Neural cell (in vitro differentiated cells): ENCODE data around the gene CYP4F22. TPM values are rescaled to one million over a fixed set of nuclear protein-coding genes. Genes with fewer than 3 reads are reported as not detected.
"Not testable (repeated sequence)": the region's sequence is repeated elsewhere in the genome, so short reads cannot be mapped to it uniquely, and the experiment has no call there.

Source experiments
- H2AFZ ChIP-seq: fragments of 200-600, 300-800 bp; sonication (generic), shearing (Covaris generic); 2 replicates; pipeline ENCODE4 v1.6.0; 2014; ENCODE audit warnings: low read depth, mild to moderate bottlenecking, antibody characterized with exemption, low read length, moderate library complexity
- H3F3A ChIP-seq: fragments of 200-600 bp; shearing (Covaris generic); 2 replicates; pipeline ENCODE4 v1.6.1; 2016; ENCODE audit warnings: mild to moderate bottlenecking, moderate library complexity, mixed read lengths, antibody characterized with exemption, low read length; ENCODE audit not compliant: insufficient read depth, poor library complexity, severe bottlenecking
- H3K27ac ChIP-seq: fragments of 200-600, 300-800 bp; sonication (generic), shearing (Covaris generic); 2 replicates; pipeline ENCODE4 v1.5.1; 2014; ENCODE audit warnings: mild to moderate bottlenecking, low read length, moderate library complexity
- H3K27me3 ChIP-seq: fragments of 300-800, 200-600 bp; sonication (generic), shearing (Covaris generic); 2 replicates; pipeline ENCODE4 v1.6.0; 2014; ENCODE audit warnings: mild to moderate bottlenecking, low read depth, low read length, moderate library complexity; ENCODE audit not compliant: insufficient read depth
- H3K36me3 ChIP-seq: fragments of 300-800, 200-600 bp; sonication (generic), shearing (Covaris generic); 2 replicates; pipeline ENCODE4 v1.5.1; 2014; ENCODE audit warnings: mild to moderate bottlenecking, antibody characterized with exemption, low read length, moderate library complexity; ENCODE audit not compliant: insufficient read depth
- H3K4me2 ChIP-seq: fragments of 300-800, 200-600 bp; sonication (generic), shearing (Covaris generic); 2 replicates; pipeline ENCODE4 v1.6.0; 2014; ENCODE audit warnings: mild to moderate bottlenecking, low read length
- H3K4me3 ChIP-seq: fragments of 300-800, 200-600 bp; sonication (generic), shearing (Covaris generic); 2 replicates; pipeline ENCODE4 v1.5.1; 2014; ENCODE audit warnings: mild to moderate bottlenecking, low read length, moderate library complexity
- H3K79me2 ChIP-seq: fragments of 200-600 bp; shearing (Covaris generic); replicated peaks from 2 replicates; pipeline ENCODE4 v1.6.0; 2014; ENCODE audit warnings: mild to moderate bottlenecking, low read length, moderate library complexity; ENCODE audit not compliant: insufficient read depth
- H3K9ac ChIP-seq: fragments of 300-800, 200-600 bp; sonication (generic), shearing (Covaris generic); 2 replicates; pipeline ENCODE4 v1.6.1; 2016; ENCODE audit warnings: mild to moderate bottlenecking, low read length, mixed read lengths
- H3K9me2 ChIP-seq: fragments of 200-600 bp; shearing (Covaris generic); 2 replicates; pipeline ENCODE4 v1.6.1; 2016; ENCODE audit warnings: mild to moderate bottlenecking, low read length, mixed read lengths; ENCODE audit not compliant: insufficient read depth
- H3K9me3 ChIP-seq: fragments of 200-600, 300-800 bp; sonication (generic), shearing (Covaris generic); 2 replicates; pipeline ENCODE4 v1.6.1; 2016; ENCODE audit warnings: mild to moderate bottlenecking, mixed run types, low read length, moderate library complexity, mixed read lengths
- H4K20me1 ChIP-seq: fragments of 200-600 bp; shearing (Covaris generic); 2 replicates; pipeline ENCODE4 v1.6.1; 2016; ENCODE audit warnings: mild to moderate bottlenecking, mixed run types; ENCODE audit not compliant: insufficient read depth
- EP300 ChIP-seq: fragments of 450-650 bp; conservative IDR thresholded peaks from 2 replicates; pipeline ENCODE4 v1.6.1; 2014; ENCODE audit warnings: antibody characterized with exemption, mild to moderate bottlenecking, moderate library complexity; ENCODE audit not compliant: poor library complexity, severe bottlenecking
- EZH2 ChIP-seq: fragments of 200-600, 300-800 bp; shearing (Covaris generic), sonication (generic); IDR thresholded peaks from 2 replicates; pipeline ENCODE4 v1.6.1; 2014; ENCODE audit warnings: antibody characterized with exemption, low read length, borderline replicate concordance, mild to moderate bottlenecking; ENCODE audit not compliant: insufficient read depth, poor library complexity, severe bottlenecking
- MXI1 ChIP-seq: fragments of 450-650 bp; conservative IDR thresholded peaks from 2 replicates; pipeline ENCODE4 v1.6.1; 2014; ENCODE audit warnings: antibody characterized with exemption, mild to moderate bottlenecking; ENCODE audit not compliant: poor library complexity, severe bottlenecking
- POLR2AphosphoS5 ChIP-seq: IDR thresholded peaks from 2 replicates; pipeline ENCODE4 v1.6.1; 2012
- RAD21 ChIP-seq: fragments of 450-650 bp; conservative IDR thresholded peaks from 2 replicates; pipeline ENCODE4 v1.6.1; 2014; ENCODE audit warnings: antibody characterized with exemption, mild to moderate bottlenecking, moderate library complexity
- REST ChIP-seq: IDR thresholded peaks from 2 replicates; pipeline ENCODE4 v1.6.1; 2012; ENCODE audit warnings: borderline replicate concordance
- SMC3 ChIP-seq: fragments of 450-650 bp; conservative IDR thresholded peaks from 2 replicates; pipeline ENCODE4 v1.6.1; 2014; ENCODE audit warnings: antibody characterized with exemption, mild to moderate bottlenecking, moderate library complexity; ENCODE audit not compliant: poor library complexity
- TAF1 ChIP-seq: IDR thresholded peaks from 2 replicates; pipeline ENCODE4 v1.6.1; 2012; ENCODE audit warnings: low read depth
- polyA plus RNA-seq: library from polyadenylated mRNA; depleted of rRNA; stranded (reverse); fragments of >200 nt; gene quantifications from 2 replicates; pipeline ENCODE4 v1.2.3, GENCODE V29; 2014
- TF ChIP-seq, protein P1 (sequence below): fragments of 450-650 bp; IDR thresholded peaks from 2 replicates; pipeline ENCODE4 v1.5.1; 2014; ENCODE audit warnings: antibody characterized with exemption, mild to moderate bottlenecking, moderate library complexity; ENCODE audit not compliant: poor library complexity, severe bottlenecking

The CYP4F22 gene
- polyA plus RNA-seq, 1 donor from 2014 or later, result not detected

- Histone ChIP-seq H2AFZ (no peak overlapping the region), H3K27me3 (no peaks in the 10 kb centered on the region), H3K36me3 (no peaks in the 10 kb centered on the region), H3K9ac (no peak overlapping the region), H3F3A (no peaks in the 10 kb centered on the region), H3K9me3 (peaks cover 4% of the 10 kb centered on the region), H3K27ac (no peak overlapping the region), H3K9me2 (no peaks in the 10 kb centered on the region), H3K4me2 (no peak overlapping the region), H3K4me3 (no peak overlapping the region), H4K20me1 (no peaks in the 10 kb centered on the region), H3K79me2 (no peaks in the 10 kb centered on the region)
- TF ChIP-seq SMC3 (no peak), RAD21 (no peak), EP300 (no peak), REST (no peak), POLR2AphosphoS5 (no peak), TAF1 (no peak), EZH2 (no peak)
- TF ChIP-seq, protein P1, sequence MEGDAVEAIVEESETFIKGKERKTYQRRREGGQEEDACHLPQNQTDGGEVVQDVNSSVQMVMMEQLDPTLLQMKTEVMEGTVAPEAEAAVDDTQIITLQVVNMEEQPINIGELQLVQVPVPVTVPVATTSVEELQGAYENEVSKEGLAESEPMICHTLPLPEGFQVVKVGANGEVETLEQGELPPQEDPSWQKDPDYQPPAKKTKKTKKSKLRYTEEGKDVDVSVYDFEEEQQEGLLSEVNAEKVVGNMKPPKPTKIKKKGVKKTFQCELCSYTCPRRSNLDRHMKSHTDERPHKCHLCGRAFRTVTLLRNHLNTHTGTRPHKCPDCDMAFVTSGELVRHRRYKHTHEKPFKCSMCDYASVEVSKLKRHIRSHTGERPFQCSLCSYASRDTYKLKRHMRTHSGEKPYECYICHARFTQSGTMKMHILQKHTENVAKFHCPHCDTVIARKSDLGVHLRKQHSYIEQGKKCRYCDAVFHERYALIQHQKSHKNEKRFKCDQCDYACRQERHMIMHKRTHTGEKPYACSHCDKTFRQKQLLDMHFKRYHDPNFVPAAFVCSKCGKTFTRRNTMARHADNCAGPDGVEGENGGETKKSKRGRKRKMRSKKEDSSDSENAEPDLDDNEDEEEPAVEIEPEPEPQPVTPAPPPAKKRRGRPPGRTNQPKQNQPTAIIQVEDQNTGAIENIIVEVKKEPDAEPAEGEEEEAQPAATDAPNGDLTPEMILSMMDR, result no peak
These were observed 81.6 kb downstream of the CYP4F22 start for GRCh38 chr19:15589760-15590451.

- Histone ChIP-seq H4K20me1 (no peaks in the 10 kb centered on the region), H3K4me3 (no peak overlapping the region), H3K27ac (no peak overlapping the region), H3K4me2 (no peak overlapping the region), H3K36me3 (no peaks in the 10 kb centered on the region), H3K9ac (no peak overlapping the region), H3K9me3 (peaks cover 4% of the 10 kb centered on the region), H2AFZ (no peak overlapping the region), H3K27me3 (no peaks in the 10 kb centered on the region), H3K9me2 (no peaks in the 10 kb centered on the region), H3K79me2 (no peaks in the 10 kb centered on the region), H3F3A (no peaks in the 10 kb centered on the region)
- TF ChIP-seq RAD21, result no peak
- no peak for TF ChIP-seq EP300
- TF ChIP-seq, protein P1, result no peak
- TF ChIP-seq TAF1, result no peak
- no peak for TF ChIP-seq MXI1
- TF ChIP-seq EZH2, result no peak
- no peak for TF ChIP-seq POLR2AphosphoS5
- no peak for TF ChIP-seq REST
- no peak for TF ChIP-seq SMC3
These were observed 83.5 kb downstream of the CYP4F22 start for GRCh38 chr19:15591796-15592195.

DNA sequence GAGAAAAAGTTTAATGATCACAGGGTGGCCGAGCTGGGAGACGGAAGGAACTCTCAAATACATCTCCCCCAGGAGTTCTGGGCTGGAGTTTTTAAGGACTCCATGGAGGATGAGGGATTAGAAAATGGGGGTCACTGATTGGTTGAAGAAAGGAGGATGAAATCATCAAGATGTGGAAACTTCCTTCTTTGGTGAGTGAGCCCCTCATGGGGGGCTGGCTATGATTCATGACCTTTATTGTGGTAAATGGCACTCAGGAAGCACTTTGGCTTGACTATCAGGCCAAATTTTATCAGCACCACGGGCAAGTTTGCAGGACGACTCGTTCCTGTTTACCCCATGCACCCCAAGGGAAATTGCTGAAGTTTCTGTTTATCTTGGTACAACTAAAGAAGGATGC is 84.2 kb downstream of the CYP4F22 start:
- not testable (repeated sequence) for H3K4me2 ChIP-seq, H3K79me2 ChIP-seq, H3K27ac ChIP-seq, H4K20me1 ChIP-seq, H3K36me3 ChIP-seq, H3K9me3 ChIP-seq, H3K9ac ChIP-seq, H3F3A ChIP-seq, H2AFZ ChIP-seq, H3K27me3 ChIP-seq, H3K4me3 ChIP-seq, H3K9me2 ChIP-seq
